Measurements from ENCODE around the gene ETDA.
"Not testable (repeated sequence)": the region's sequence is repeated elsewhere in the genome, so short reads cannot be mapped to it uniquely, and the experiment has no call there.

The ETDA gene

GRCh38 chrX:135252011-135252518 is at the start of gene ETDA:
ETDA (plus strand) TSS chrX:135252061; CDS start chrX:135253277, 1,216 bp downstream.
- in situ Hi-C loops (cut with HindIII; ENCODE audit: low sequenced_read_pairs); DNase-seq (ENCODE audit: low read depth, low spot score); H3K4me3 ChIP-seq (ENCODE audit: low read depth, low read length): not testable (repeated sequence)

- DNase-seq (ENCODE audit: low read depth, low spot score); in situ Hi-C loops (cut with HindIII; ENCODE audit: low sequenced_read_pairs); H3K4me3 ChIP-seq (ENCODE audit: low read depth, low read length): not testable (repeated sequence)
- peak; percentile 27 for TF ChIP-seq CTCF (IDR thresholded peaks at IDR 0.05; ENCODE audit: low read depth, low read length)
These were observed 45.4 kb upstream of the ETDA start for GRCh38 chrX:135206427-135206826.

GRCh38 chrX:135213200-135213844 is 38.5 kb upstream of the ETDA start:
- no peak overlapping the region for H3K4me3 ChIP-seq (ENCODE audit: low read depth, low read length)
- DNase-seq (ENCODE audit: low read depth, low spot score) = no peak
- in situ Hi-C loops (cut with HindIII; ENCODE audit: low sequenced_read_pairs) = no loop called here
- no peak for TF ChIP-seq CTCF (IDR thresholded peaks at IDR 0.05; ENCODE audit: low read depth, low read length)

- H3K4me3 ChIP-seq (ENCODE audit: low read depth, low read length); DNase-seq (ENCODE audit: low read depth, low spot score); in situ Hi-C loops (cut with HindIII; ENCODE audit: low sequenced_read_pairs): not testable (repeated sequence)
These were observed 5.9 kb upstream of the ETDA start for GRCh38 chrX:135245989-135246388.

GRCh38 chrX:135256087-135256684 is 4.3 kb downstream of the ETDA start:
- DNase-seq (ENCODE audit: low read depth, low spot score); in situ Hi-C loops (cut with HindIII; ENCODE audit: low sequenced_read_pairs); H3K4me3 ChIP-seq (ENCODE audit: low read depth, low read length): not testable (repeated sequence)

- no peak for TF ChIP-seq CTCF (IDR thresholded peaks at IDR 0.05; ENCODE audit: low read depth, low read length)
- DNase-seq (ENCODE audit: low read depth, low spot score) = no peak
- in situ Hi-C loops (cut with HindIII; ENCODE audit: low sequenced_read_pairs) = no loop called here
- no peak overlapping the region for H3K4me3 ChIP-seq (ENCODE audit: low read depth, low read length)
These were observed 5.1 kb downstream of the ETDA start for GRCh38 chrX:135256923-135257322.

GRCh38 chrX:135257469-135257868 is 5.6 kb downstream of the ETDA start:
- no peak for DNase-seq (ENCODE audit: low read depth, low spot score)
- TF ChIP-seq CTCF (IDR thresholded peaks at IDR 0.05; ENCODE audit: low read depth, low read length) = no peak
- in situ Hi-C loops (cut with HindIII; ENCODE audit: low sequenced_read_pairs) = no loop called here
- H3K4me3 ChIP-seq (ENCODE audit: low read depth, low read length) = no peak overlapping the region

GRCh38 chrX:135260976-135261375 is 9.1 kb downstream of the ETDA start:
- H3K4me3 ChIP-seq (ENCODE audit: low read depth, low read length); DNase-seq (ENCODE audit: low read depth, low spot score); in situ Hi-C loops (cut with HindIII; ENCODE audit: low sequenced_read_pairs): not testable (repeated sequence)

- DNase-seq (ENCODE audit: low read depth, low spot score); in situ Hi-C loops (cut with HindIII; ENCODE audit: low sequenced_read_pairs); H3K4me3 ChIP-seq (ENCODE audit: low read depth, low read length): not testable (repeated sequence)
These were observed 11.5 kb downstream of the ETDA start for GRCh38 chrX:135263376-135263775.
